ENCODE results near the gene BLM. TPM values are rescaled to one million over a fixed set of nuclear protein-coding genes. Genes with fewer than 3 reads are reported as not detected.

Gene BLM
- total and polyA plus RNA-seq, 2 of the 8 experiments (the other 6 are each of a cell fraction or from before 2014, with no cell fraction given): 15.2 to 46.7 TPM

GRCh38 chr15:90720131-90720530 is 3.0 kb downstream of the BLM start:
- Histone ChIP-seq H3K23ac (ENCODE audit: insufficient read length) (no peak overlapping the region), H3K18ac (ENCODE audit: extremely low read depth, low read length) (no peak overlapping the region), H3K27ac (ENCODE audit: low read depth, low read length) (no peak overlapping the region), H3K4me2 (ENCODE audit: insufficient read depth in 1 of 2, low read depth in 2 of 2, low read length in 2 of 2) (no peak overlapping the region), H3K79me2 (ENCODE audit: control insufficient read depth in 1 of 2, insufficient read depth in 2 of 2, low read length in 2 of 2) (peaks cover 20 to 70% of the 10 kb centered on the region in 2 experiments), H3K23me2 (ENCODE audit: low read depth, low read length) (peaks cover 12% of the 10 kb centered on the region), H3K56ac (replicated peaks; ENCODE audit: insufficient read length, low read depth, low read length) (no peak overlapping the region), H4K8ac (ENCODE audit: extremely low read depth, insufficient read depth, low read length) (no peak overlapping the region), H3K4me3 (ENCODE audit: extremely low read depth in 1 of 4, insufficient read depth in 2 of 4, low read depth in 3 of 4, low read length in 4 of 4) (no peak overlapping the region), H2BK5ac (ENCODE audit: low read depth, low read length) (no peak overlapping the region), H3K4ac (replicated peaks; ENCODE audit: insufficient read length, low read depth, low read length) (no peak overlapping the region), H3K36me3 (ENCODE audit: control insufficient read depth in 2 of 4, insufficient read depth in 4 of 4, low read length in 3 of 4) (peaks cover 2 to 16% (median 11%) of the 10 kb centered on the region in 4 experiments; a peak in 7 of 8 replicates), H2BK120ac (replicated peaks; ENCODE audit: low read depth, low read length) (no peak overlapping the region), H2AFZ (ENCODE audit: low read length) (no peak overlapping the region), H2BK15ac (ENCODE audit: low read length) (no peak overlapping the region), H3K9me3 (ENCODE audit: insufficient read depth in 2 of 2, low read depth in 1 of 2, low read length in 1 of 2) (no peaks in the 10 kb centered on the region), H2BK12ac (ENCODE audit: low read depth, low read length) (no peak overlapping the region), H2AK5ac (ENCODE audit: low read depth, low read length) (no peak overlapping the region), H3K4me1 (replicated peaks in 1 of 4; ENCODE audit: control insufficient read depth in 3 of 4, insufficient read depth in 4 of 4, low read length in 3 of 4) (peaks cover 0 to 3% (median 2%) of the 10 kb centered on the region in 4 experiments; a peak in 4 of 7 replicates), H3K9ac (replicated peaks in 1 of 4; ENCODE audit: extremely low read depth in 1 of 4, low read depth in 3 of 4, low read length in 3 of 4) (no peak overlapping the region), H3K27me3 (replicated peaks in 1 of 4; ENCODE audit: control insufficient read depth in 3 of 4, extremely low read depth in 1 of 4, insufficient read depth in 3 of 4, low read length in 3 of 4) (no peaks in the 10 kb centered on the region), H4K91ac (replicated peaks; ENCODE audit: insufficient read length, low read length) (no peak overlapping the region), H4K5ac (ENCODE audit: insufficient read length, low read depth, low read length) (no peak overlapping the region), H3K79me1 (ENCODE audit: low read depth, low read length) (no peaks in the 10 kb centered on the region; the same call in 1 of the 2 replicates), H2BK20ac (ENCODE audit: low read length) (no peak overlapping the region), H3K14ac (ENCODE audit: insufficient read length) (no peak overlapping the region), H4K20me1 (replicated peaks in 1 of 2; ENCODE audit: control insufficient read depth in 1 of 2, insufficient read depth in 2 of 2, low read length in 2 of 2) (no peaks in the 10 kb centered on the region)
- 85% methylated on average over 2 of the region's 2 CpGs; no CpG with 5 or more reads in 1 of the 2 experiments for WGBS, 2 experiments (ENCODE audit: extremely low coverage in 1 of 2, insufficient coverage in 1 of 2, insufficient read length in 1 of 2, insufficient replicate concordance in 2 of 2, low coverage in 1 of 2, low lambda C conversion rate in 2 of 2, missing lambda C conversion rate in 1 of 2)
- DNase-seq (ENCODE audit: low read depth in 1 of 2, low spot score in 2 of 2) (no peak), FAIRE-seq (no peak)
- ChIA-PET POLR2A (ENCODE audit: partially characterized antibody) (interaction anchor here (0.8 to 1.4 kb wide), 2 partner anchors 9 to 85 kb away, joined by 3 to 4 read pairs; no protein-coding TSS in a partner anchor), CTCF (ENCODE audit: partially characterized antibody) (interaction anchor here (0.7 to 1.9 kb wide), 6 partner anchors 19 to 215 kb away, joined by 3 to 6 read pairs (median 4); partner anchors contain the start of gene UNC45A)
- TF ChIP-seq JUN (IDR thresholded peaks at IDR 0.05; ENCODE audit: low read depth, low read length) (no peak), TAF1 (IDR thresholded peaks at IDR 0.05; ENCODE audit: low read depth, low read length) (no peak), BACH1 (IDR thresholded peaks at IDR 0.05; ENCODE audit: low read length) (no peak), POU5F1 (IDR thresholded peaks at IDR 0.05; ENCODE audit: low read depth, low read length) (no peak), JUND (IDR thresholded peaks at IDR 0.05; ENCODE audit: low read length) (no peak), SAP30 (IDR thresholded peaks at IDR 0.05; ENCODE audit: insufficient read depth, insufficient replicate concordance, low read length) (no peak), SIX5 (IDR thresholded peaks at IDR 0.05; ENCODE audit: low read depth, low read length) (no peak), TAF7 (optimal IDR thresholded peaks at IDR 0.05; ENCODE audit: borderline replicate concordance, low read depth, low read length) (no peak), SIN3A (conservative IDR thresholded peaks at IDR 0.05 in 1 of 2, IDR thresholded peaks at IDR 0.05 in 1 of 2; ENCODE audit: low read depth in 1 of 2, low read length in 2 of 2) (no peak), NRF1 (IDR thresholded peaks at IDR 0.05; ENCODE audit: low read depth, low read length) (no peak), TCF12 (IDR thresholded peaks at IDR 0.05; ENCODE audit: low read depth, low read length) (no peak), KDM4A (IDR thresholded peaks at IDR 0.05; ENCODE audit: low read depth, low read length, severe bottlenecking) (no peak), HDAC2 (IDR thresholded peaks at IDR 0.05; ENCODE audit: borderline replicate concordance in 1 of 2, low read depth in 2 of 2, low read length in 2 of 2) (no peak), PHF8 (conservative IDR thresholded peaks at IDR 0.05; ENCODE audit: low read depth, low read length) (no peak)

Measured in H1 (cell line).